B cell (primary cell): ENCODE data around the gene ADCY3. TPM values are rescaled to one million over a fixed set of nuclear protein-coding genes. Genes with fewer than 3 reads are reported as not detected.

ENCODE experiments used
- ATAC-seq: fragments of 200-7000 bp; cut with Tn5 transposase; one replicate; pipeline ENCODE4 v1.10.0; 2021; ENCODE audit warnings: low read depth, mild to moderate bottlenecking, moderate number of reproducible peaks, moderate library complexity
- CTCF ChIA-PET: fragments of 350-600 bp; sonication (Branson Sonifier 250); formaldehyde crosslinking; loops from one replicate; lab custom pipeline; 2021; ENCODE audit warnings: antibody characterized with exemption, inconsistent platforms; lab: Charles Lee
- POLR2A ChIA-PET: fragments of 350-600 bp; sonication (Branson Sonifier 250); formaldehyde crosslinking; loops from one replicate; lab custom pipeline; 2021; ENCODE audit warnings: antibody characterized with exemption; lab: Charles Lee
- DNase-seq: peaks from one replicate; pipeline ENCODE4 v3.0.0; 2013
- H2AFZ ChIP-seq: 2 replicates; pipeline ENCODE4 v1.6.1; 2012; ENCODE audit warnings: mild to moderate bottlenecking, low read depth, low read length; ENCODE audit not compliant: insufficient read depth, poor library complexity, severe bottlenecking
- H3K27ac ChIP-seq, 2 donors: 1 replicate in 1 of 2; 2 replicates in 1 of 2; pipeline ENCODE4 v1.5.1; 2012 to 2013; ENCODE audit warnings: low read length in 2 of 2, mild to moderate bottlenecking in 2 of 2, moderate library complexity in 1 of 2
- H3K27me3 ChIP-seq, 4 experiments: fragments of 200-600 bp in 1 of 4; sonication (generic) in 1 of 4; replicated peaks in 1 of 4; 1 replicate in 2 of 4; 2 replicates in 2 of 4; pipeline versions ENCODE4 v1.6.1 to v1.7.0; 2013 to 2016; ENCODE audit warnings: low read length in 3 of 4, mild to moderate bottlenecking in 2 of 4, mixed read lengths in 1 of 4, moderate library complexity in 1 of 4; ENCODE audit not compliant: insufficient read depth in 4 of 4, control insufficient read depth in 3 of 4; ENCODE audit errors: control extremely low read depth in 1 of 4
- H3K36me3 ChIP-seq, 2 experiments: replicated peaks in 1 of 2; 1 replicate in 1 of 2; 2 replicates in 1 of 2; pipeline versions ENCODE4 v1.6.1 to v1.7.1; 2013; ENCODE audit warnings: low read length in 1 of 2; ENCODE audit not compliant: insufficient read depth in 2 of 2, control insufficient read depth in 1 of 2; ENCODE audit errors: control extremely low read depth in 1 of 2, extremely low read depth in 1 of 2
- H3K4me1 ChIP-seq, 2 donors: fragments of 200-600 bp in 1 of 2; sonication (generic) in 1 of 2; 1 replicate in 1 of 2; 2 replicates in 1 of 2; pipeline versions ENCODE4 v1.5.1 to v1.6.1; 2013 to 2017; ENCODE audit warnings: low read length in 2 of 2; ENCODE audit not compliant: control insufficient read depth in 2 of 2, insufficient read depth in 2 of 2
- H3K4me2 ChIP-seq: replicated peaks from 2 replicates; pipeline ENCODE3; 2012; ENCODE audit warnings: mild to moderate bottlenecking, low read depth, low read length; ENCODE audit not compliant: poor library complexity, severe bottlenecking
- H3K4me3 ChIP-seq, 5 experiments: fragments of 200-600 bp in 1 of 5; sonication (generic) in 1 of 5; 1 replicate in 3 of 5; 2 replicates in 2 of 5; pipeline versions ENCODE4 v1.5.1 to v1.7.0; 2011 to 2016; ENCODE audit warnings: low read length in 4 of 5, mild to moderate bottlenecking in 4 of 5, low read depth in 2 of 5, control low read depth in 1 of 5, moderate library complexity in 1 of 5; ENCODE audit not compliant: insufficient read depth in 1 of 5; ENCODE audit errors: control extremely low read depth in 1 of 5, extremely low read depth in 1 of 5
- H3K79me2 ChIP-seq: fragments of 200-600 bp; sonication (generic); one replicate; pipeline ENCODE4 v1.6.0; 2016; ENCODE audit warnings: low read length; ENCODE audit not compliant: control insufficient read depth, insufficient read depth
- H3K9ac ChIP-seq: fragments of 200-600 bp; sonication (generic); 2 replicates; pipeline ENCODE4 v1.6.1; 2017; ENCODE audit warnings: mild to moderate bottlenecking, low read length, moderate library complexity
- H3K9me3 ChIP-seq, 3 donors: one replicate each; pipeline versions ENCODE4 v1.6.1 to v1.7.1; 2013; ENCODE audit warnings: low read length in 2 of 3; ENCODE audit not compliant: control insufficient read depth in 2 of 3, insufficient read depth in 1 of 3; ENCODE audit errors: control extremely low read depth in 1 of 3
- H4K20me1 ChIP-seq: 2 replicates; pipeline ENCODE4 v1.6.0; 2012; ENCODE audit warnings: mild to moderate bottlenecking, low read length; ENCODE audit not compliant: insufficient read depth, control insufficient read depth, poor library complexity, severe bottlenecking
- H3K27ac Mint-ChIP-seq: one replicate; pipeline ENCODE4 v1.8.0; 2021; ENCODE audit warnings: mixed read lengths
- H3K27me3 Mint-ChIP-seq: one replicate; pipeline ENCODE4 v1.8.0; 2021; ENCODE audit warnings: mixed read lengths
- H3K4me1 Mint-ChIP-seq: one replicate; pipeline ENCODE4 v1.8.0; 2021; ENCODE audit warnings: mixed read lengths
- H3K4me3 Mint-ChIP-seq: one replicate; pipeline ENCODE4 v1.8.0; 2021; ENCODE audit warnings: mixed read lengths
- H3K9me3 Mint-ChIP-seq: one replicate; pipeline ENCODE4 v1.8.0; 2022; ENCODE audit warnings: mixed read lengths; ENCODE audit not compliant: insufficient read depth
- CTCF ChIP-seq: fragments of 200-600 bp; IDR thresholded peaks from one replicate; pipeline ENCODE4 v1.8.0; 2022; ENCODE audit warnings: antibody characterized with exemption, mild to moderate bottlenecking
- EZH2 ChIP-seq: IDR thresholded peaks from 2 replicates; pipeline ENCODE4 v1.6.1; 2012; ENCODE audit warnings: borderline replicate concordance, low read depth, mild to moderate bottlenecking, moderate library complexity, low read length; ENCODE audit not compliant: insufficient read depth, poor library complexity, severe bottlenecking
- WGBS: methylation state at CpG from one replicate; pipeline ENCODE4 v1.1.5; 2013; ENCODE audit warnings: missing lambda C conversion rate; ENCODE audit not compliant: insufficient coverage; 5-methylcytosine and 5-hydroxymethylcytosine counted together
- intact Hi-C: fragments of 100-400 bp; cut with micrococcal nuclease; formaldehyde crosslinking; loops from one replicate; pipeline ENCODE4 v1.10.0; 2022
- polyA plus RNA-seq: library from polyadenylated mRNA; depleted of rRNA; stranded (reverse); fragments of >200 nt; gene quantifications from 2 replicates; pipeline ENCODE4 v1.2.3, GENCODE V29; 2012
- total RNA-seq, 2 donors: library from RNA; stranded (reverse); fragments of 120-200 nt in 1 of 2; gene quantifications; 1 replicate in 1 of 2; 2 replicates in 1 of 2; pipeline versions ENCODE4 v1.2.3 to v1.2.4, GENCODE V29; 2013 to 2022

The ADCY3 gene
- total and polyA plus RNA-seq, 2 donors (not counting 1 experiment from before 2014, with no cell fraction given), result 48.4 to 73.0 TPM

DNA sequence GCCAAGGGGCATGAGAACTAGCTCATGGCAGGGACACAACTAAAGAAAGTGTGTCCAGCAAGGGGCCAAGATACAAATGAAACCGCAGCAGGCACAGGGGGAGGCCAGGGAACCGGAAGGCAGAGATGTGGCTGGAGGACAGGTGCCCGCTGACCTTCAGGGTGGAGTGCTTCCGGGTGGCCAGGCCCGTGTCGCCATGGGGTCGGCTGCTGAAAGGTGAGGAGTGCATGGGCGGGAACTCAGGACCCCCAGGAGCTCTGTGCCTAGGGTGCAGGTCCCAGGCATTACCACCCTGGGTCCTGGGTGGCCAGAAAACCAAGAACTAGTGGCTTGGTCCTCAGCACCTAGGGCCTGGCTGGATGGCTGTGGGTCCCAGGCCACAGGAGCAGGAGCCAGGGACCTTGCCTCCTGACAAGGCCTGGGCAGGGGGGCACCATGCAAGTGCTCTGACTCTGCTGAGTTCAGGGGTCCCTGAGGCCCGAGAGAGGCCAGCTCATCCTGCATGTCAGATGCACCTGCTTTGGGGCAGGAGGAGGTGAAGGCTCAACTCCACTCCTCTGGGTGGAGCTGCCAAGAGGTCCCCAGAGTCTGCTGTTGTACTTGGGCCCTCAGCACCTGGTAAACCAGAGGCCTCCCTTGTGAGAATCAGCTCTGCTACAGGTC, 75.9 kb downstream of the ADCY3 start:
- POLR2A ChIA-PET, result no interaction called here
- intact Hi-C loops, result no loop called here
- no peaks in the 10 kb centered on the region for H4K20me1 ChIP-seq
- DNase-seq, result no peak
- H3K4me2 ChIP-seq, result no peak overlapping the region
- peaks cover 0 to 26% (median 4%) of the 10 kb centered on the region in 3 donors for H3K9me3 ChIP-seq
- Mint-ChIP-seq H3K4me1 (no peaks in the 10 kb centered on the region), H3K4me3 (no peak overlapping the region), H3K9me3 (peaks cover 3% of the 10 kb centered on the region), H3K27me3 (no peaks in the 10 kb centered on the region), H3K27ac (no peak overlapping the region)
- WGBS, result 99% methylated on average over 9 of the region's 9 CpGs
- no peak overlapping the region for H3K9ac ChIP-seq
- CTCF ChIA-PET, result interaction anchor here (0.7 kb wide), 1 partner anchor 434 kb away, joined by 3 read pairs; no protein-coding TSS in a partner anchor
- H3K79me2 ChIP-seq, result no peaks in the 10 kb centered on the region
- peaks cover 0 to 10% of the 10 kb centered on the region in 2 experiments for H3K36me3 ChIP-seq
- no peaks in the 10 kb centered on the region for H3K4me1 ChIP-seq
- no peak for ATAC-seq
- TF ChIP-seq CTCF (no peak), EZH2 (no peak)
- no peak overlapping the region for H2AFZ ChIP-seq
- H3K27me3 ChIP-seq, result no peaks in the 10 kb centered on the region
- no peak overlapping the region for H3K4me3 ChIP-seq
- H3K27ac ChIP-seq, result no peak overlapping the region

- H3K4me3 ChIP-seq, result no peak overlapping the region
- no peak overlapping the region for H3K4me2 ChIP-seq
- H3K27ac Mint-ChIP-seq, result no peak overlapping the region
- H3K4me1 Mint-ChIP-seq, result no peaks in the 10 kb centered on the region
- ATAC-seq (no peak), DNase-seq (no peak)
- H3K9ac ChIP-seq, result no peak overlapping the region
- peaks cover 0 to 10% of the 10 kb centered on the region in 2 experiments for H3K36me3 ChIP-seq
- no peak overlapping the region for H2AFZ ChIP-seq
- H3K9me3 ChIP-seq, result peaks cover 0 to 19% (median under 1%) of the 10 kb centered on the region in 3 donors
- H3K9me3 Mint-ChIP-seq, result peaks cover 3% of the 10 kb centered on the region
- CTCF ChIA-PET, result no interaction called here
- no peaks in the 10 kb centered on the region for H3K27me3 Mint-ChIP-seq
- no peaks in the 10 kb centered on the region for H3K27me3 ChIP-seq
- H3K27ac ChIP-seq, result no peak overlapping the region
- no peaks in the 10 kb centered on the region for H4K20me1 ChIP-seq
- no peak for TF ChIP-seq CTCF
- TF ChIP-seq EZH2, result no peak
- H3K4me3 Mint-ChIP-seq, result no peak overlapping the region
- intact Hi-C loops, result no loop called here
- POLR2A ChIA-PET, result no interaction called here
- 98% methylated on average over 12 of the region's 12 CpGs for WGBS
- H3K79me2 ChIP-seq, result no peaks in the 10 kb centered on the region
- H3K4me1 ChIP-seq, result no peaks in the 10 kb centered on the region
Observed at GRCh38 chr2:24843330-24843860, 76.6 kb downstream of the ADCY3 start.
